ENCODE data around the gene HAVCR1. TPM values are rescaled to one million over a fixed set of nuclear protein-coding genes. Genes with fewer than 3 reads are reported as not detected.

Gene HAVCR1
- total and polyA plus RNA-seq, 2 experiments from 2014 or later = not detected

DNA sequence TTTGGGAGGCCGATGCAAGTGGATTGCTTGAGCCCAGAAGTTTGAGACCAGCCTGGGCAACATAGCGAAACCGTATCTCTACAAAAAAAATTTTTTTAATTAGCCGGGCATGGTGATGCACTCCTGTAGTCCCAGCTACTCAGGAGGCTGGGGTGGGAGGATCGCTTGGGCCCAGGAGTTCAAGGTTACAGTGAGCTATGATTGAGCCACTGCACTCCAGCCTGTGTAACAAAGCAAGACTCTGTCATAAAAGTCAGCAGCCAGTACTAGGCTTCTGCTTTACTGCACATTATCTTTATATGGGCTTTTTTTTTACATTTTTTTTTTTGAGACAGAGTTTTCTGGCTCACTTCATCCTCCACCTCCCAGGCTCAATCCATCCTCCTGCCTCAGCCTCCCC lies 9.4 kb upstream of the HAVCR1 start (continued):
- TF ChIP-seq, protein P1, sequence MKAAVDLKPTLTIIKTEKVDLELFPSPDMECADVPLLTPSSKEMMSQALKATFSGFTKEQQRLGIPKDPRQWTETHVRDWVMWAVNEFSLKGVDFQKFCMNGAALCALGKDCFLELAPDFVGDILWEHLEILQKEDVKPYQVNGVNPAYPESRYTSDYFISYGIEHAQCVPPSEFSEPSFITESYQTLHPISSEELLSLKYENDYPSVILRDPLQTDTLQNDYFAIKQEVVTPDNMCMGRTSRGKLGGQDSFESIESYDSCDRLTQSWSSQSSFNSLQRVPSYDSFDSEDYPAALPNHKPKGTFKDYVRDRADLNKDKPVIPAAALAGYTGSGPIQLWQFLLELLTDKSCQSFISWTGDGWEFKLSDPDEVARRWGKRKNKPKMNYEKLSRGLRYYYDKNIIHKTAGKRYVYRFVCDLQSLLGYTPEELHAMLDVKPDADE (IDR thresholded peaks at IDR 0.05) = no peak
- TF ChIP-seq EZH2 (IDR thresholded peaks at IDR 0.05; ENCODE audit: low read depth, unreplicated experiment) (no peak), NANOG (IDR thresholded peaks at IDR 0.05; ENCODE audit: borderline replicate concordance) (no peak), POLR2AphosphoS5 (IDR thresholded peaks at IDR 0.05; ENCODE audit: low read depth) (no peak), ZNF114 (CRISPR knock-in tag; IDR thresholded peaks at IDR 0.05) (no peak), STAT1 (IDR thresholded peaks at IDR 0.05; ENCODE audit: unreplicated experiment) (no peak), EZH2phosphoT487 (IDR thresholded peaks at IDR 0.05; ENCODE audit: unreplicated experiment) (no peak), ZNF331 (CRISPR knock-in tag; IDR thresholded peaks at IDR 0.05; ENCODE audit: low read depth) (no peak), JUNB (IDR thresholded peaks at IDR 0.05; ENCODE audit: unreplicated experiment) (no peak)
- TF ChIP-seq, protein P2, sequence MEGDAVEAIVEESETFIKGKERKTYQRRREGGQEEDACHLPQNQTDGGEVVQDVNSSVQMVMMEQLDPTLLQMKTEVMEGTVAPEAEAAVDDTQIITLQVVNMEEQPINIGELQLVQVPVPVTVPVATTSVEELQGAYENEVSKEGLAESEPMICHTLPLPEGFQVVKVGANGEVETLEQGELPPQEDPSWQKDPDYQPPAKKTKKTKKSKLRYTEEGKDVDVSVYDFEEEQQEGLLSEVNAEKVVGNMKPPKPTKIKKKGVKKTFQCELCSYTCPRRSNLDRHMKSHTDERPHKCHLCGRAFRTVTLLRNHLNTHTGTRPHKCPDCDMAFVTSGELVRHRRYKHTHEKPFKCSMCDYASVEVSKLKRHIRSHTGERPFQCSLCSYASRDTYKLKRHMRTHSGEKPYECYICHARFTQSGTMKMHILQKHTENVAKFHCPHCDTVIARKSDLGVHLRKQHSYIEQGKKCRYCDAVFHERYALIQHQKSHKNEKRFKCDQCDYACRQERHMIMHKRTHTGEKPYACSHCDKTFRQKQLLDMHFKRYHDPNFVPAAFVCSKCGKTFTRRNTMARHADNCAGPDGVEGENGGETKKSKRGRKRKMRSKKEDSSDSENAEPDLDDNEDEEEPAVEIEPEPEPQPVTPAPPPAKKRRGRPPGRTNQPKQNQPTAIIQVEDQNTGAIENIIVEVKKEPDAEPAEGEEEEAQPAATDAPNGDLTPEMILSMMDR (conservative IDR thresholded peaks at IDR 0.05; ENCODE audit: low read depth in 2 of 2) = no peak
- TF ChIP-seq, protein P3, sequence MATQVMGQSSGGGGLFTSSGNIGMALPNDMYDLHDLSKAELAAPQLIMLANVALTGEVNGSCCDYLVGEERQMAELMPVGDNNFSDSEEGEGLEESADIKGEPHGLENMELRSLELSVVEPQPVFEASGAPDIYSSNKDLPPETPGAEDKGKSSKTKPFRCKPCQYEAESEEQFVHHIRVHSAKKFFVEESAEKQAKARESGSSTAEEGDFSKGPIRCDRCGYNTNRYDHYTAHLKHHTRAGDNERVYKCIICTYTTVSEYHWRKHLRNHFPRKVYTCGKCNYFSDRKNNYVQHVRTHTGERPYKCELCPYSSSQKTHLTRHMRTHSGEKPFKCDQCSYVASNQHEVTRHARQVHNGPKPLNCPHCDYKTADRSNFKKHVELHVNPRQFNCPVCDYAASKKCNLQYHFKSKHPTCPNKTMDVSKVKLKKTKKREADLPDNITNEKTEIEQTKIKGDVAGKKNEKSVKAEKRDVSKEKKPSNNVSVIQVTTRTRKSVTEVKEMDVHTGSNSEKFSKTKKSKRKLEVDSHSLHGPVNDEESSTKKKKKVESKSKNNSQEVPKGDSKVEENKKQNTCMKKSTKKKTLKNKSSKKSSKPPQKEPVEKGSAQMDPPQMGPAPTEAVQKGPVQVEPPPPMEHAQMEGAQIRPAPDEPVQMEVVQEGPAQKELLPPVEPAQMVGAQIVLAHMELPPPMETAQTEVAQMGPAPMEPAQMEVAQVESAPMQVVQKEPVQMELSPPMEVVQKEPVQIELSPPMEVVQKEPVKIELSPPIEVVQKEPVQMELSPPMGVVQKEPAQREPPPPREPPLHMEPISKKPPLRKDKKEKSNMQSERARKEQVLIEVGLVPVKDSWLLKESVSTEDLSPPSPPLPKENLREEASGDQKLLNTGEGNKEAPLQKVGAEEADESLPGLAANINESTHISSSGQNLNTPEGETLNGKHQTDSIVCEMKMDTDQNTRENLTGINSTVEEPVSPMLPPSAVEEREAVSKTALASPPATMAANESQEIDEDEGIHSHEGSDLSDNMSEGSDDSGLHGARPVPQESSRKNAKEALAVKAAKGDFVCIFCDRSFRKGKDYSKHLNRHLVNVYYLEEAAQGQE (IDR thresholded peaks at IDR 0.05; ENCODE audit: unreplicated experiment) = no peak

DNA sequence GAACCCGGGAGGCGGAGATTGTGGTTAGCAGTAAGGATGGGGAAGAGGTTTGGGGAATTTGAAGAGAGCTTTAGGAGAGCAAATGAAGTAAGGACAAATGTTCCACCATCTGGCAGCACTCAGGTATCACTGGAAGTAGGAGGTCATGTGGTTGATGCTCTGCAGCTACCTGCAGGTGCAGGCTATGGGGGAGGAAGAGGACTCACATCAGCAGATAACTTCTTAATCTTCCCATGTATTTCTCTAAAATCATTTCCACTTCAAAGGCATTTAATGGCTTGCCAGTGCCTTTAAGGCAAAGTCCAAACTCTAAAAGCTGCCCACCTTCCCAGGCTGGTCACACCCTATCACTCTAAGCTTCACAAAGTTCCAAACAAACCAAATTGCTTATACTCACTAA lies 8.1 kb upstream of the HAVCR1 start:
- no peaks in the 10 kb centered on the region for H3K79me2 ChIP-seq (replicated peaks; ENCODE audit: insufficient read depth)
- DNase-seq (ENCODE audit: low spot score) (no peak), ATAC-seq (no peak)
- no peaks in the 10 kb centered on the region for H3K36me3 Mint-ChIP-seq (ENCODE audit: low read depth)
- no peak overlapping the region for H3K27ac Mint-ChIP-seq
- H3K4me2 ChIP-seq = no peak overlapping the region
- no peak overlapping the region for H3K4me3 ChIP-seq
- no peak overlapping the region for H3K27ac ChIP-seq (ENCODE audit: low read depth)
- H3K9me2 ChIP-seq (ENCODE audit: insufficient read depth) = no peaks in the 10 kb centered on the region
- H3K36me3 ChIP-seq (ENCODE audit: insufficient read depth) = no peaks in the 10 kb centered on the region
- H3F3A ChIP-seq (replicated peaks; ENCODE audit: low read depth) = no peaks in the 10 kb centered on the region
- H3K27me3 ChIP-seq (ENCODE audit: insufficient read depth) = no peaks in the 10 kb centered on the region
- H3K4me3 Mint-ChIP-seq = no peak overlapping the region
- no peaks in the 10 kb centered on the region for H3K4me1 Mint-ChIP-seq
- H3K9me3 Mint-ChIP-seq = peaks cover 6% of the 10 kb centered on the region; the same call in 2 of the 3 replicates
- peaks cover 8% of the 10 kb centered on the region for H3K27me3 Mint-ChIP-seq (ENCODE audit: insufficient read depth, low read depth, poor library complexity)
- no peaks in the 10 kb centered on the region for H3K4me1 ChIP-seq (ENCODE audit: insufficient read depth)
- no peak overlapping the region for H2AFZ ChIP-seq
- no peaks in the 10 kb centered on the region for H4K20me1 ChIP-seq (replicated peaks; ENCODE audit: insufficient read depth)
- TF ChIP-seq POLR2AphosphoS5 (IDR thresholded peaks at IDR 0.05; ENCODE audit: low read depth) (no peak), CREB1 (CRISPR knock-in tag; IDR thresholded peaks at IDR 0.05; ENCODE audit: low read depth) (no peak), JUNB (IDR thresholded peaks at IDR 0.05; ENCODE audit: unreplicated experiment) (no peak), ZNF331 (CRISPR knock-in tag; IDR thresholded peaks at IDR 0.05; ENCODE audit: low read depth) (no peak), EZH2phosphoT487 (IDR thresholded peaks at IDR 0.05; ENCODE audit: unreplicated experiment) (no peak), ZNF114 (CRISPR knock-in tag; IDR thresholded peaks at IDR 0.05) (no peak), NANOG (IDR thresholded peaks at IDR 0.05; ENCODE audit: borderline replicate concordance) (no peak), EZH2 (IDR thresholded peaks at IDR 0.05; ENCODE audit: low read depth, unreplicated experiment) (no peak)
- TF ChIP-seq, protein P1 (IDR thresholded peaks at IDR 0.05) = no peak
- TF ChIP-seq, protein P2 (conservative IDR thresholded peaks at IDR 0.05; ENCODE audit: low read depth in 2 of 2) = no peak
- TF ChIP-seq, protein P3 (IDR thresholded peaks at IDR 0.05; ENCODE audit: unreplicated experiment) = no peak
